Smooth muscle cell (in vitro differentiated cells): ENCODE results near the gene FECH. TPM values are rescaled to one million over a fixed set of nuclear protein-coding genes. Genes with fewer than 3 reads are reported as not detected.

Source experiments
- DNase-seq: peaks from one replicate; lab custom pipeline; 2025; ENCODE audit not compliant: unreplicated experiment; lab: John Stamatoyannopoulos, UW
- H2AFZ ChIP-seq: fragments of 200-600 bp; sonication (generic); 2 replicates; pipeline ENCODE4 v1.6.0; 2016; ENCODE audit warnings: antibody characterized with exemption, low read depth, mild to moderate bottlenecking
- H3F3A ChIP-seq: fragments of 200-600 bp; sonication (generic); 2 replicates; pipeline ENCODE4 v1.6.0; 2017; ENCODE audit warnings: antibody characterized with exemption, low read depth
- H3K27ac ChIP-seq: fragments of 200-600 bp; sonication (generic); 2 replicates; pipeline ENCODE4 v1.5.1; 2016; ENCODE audit warnings: low read depth, mild to moderate bottlenecking
- H3K27me3 ChIP-seq: fragments of 200-600 bp; sonication (generic); 2 replicates; pipeline ENCODE4 v1.6.1; 2016; ENCODE audit warnings: low read depth, mild to moderate bottlenecking
- H3K36me3 ChIP-seq: fragments of 200-600 bp; sonication (generic); 2 replicates; pipeline ENCODE4 v1.5.1; 2016; ENCODE audit warnings: low read depth
- H3K4me1 ChIP-seq: fragments of 200-600 bp; sonication (generic); 2 replicates; pipeline ENCODE4 v1.5.1; 2016; ENCODE audit warnings: low read depth
- H3K4me2 ChIP-seq: fragments of 200-600 bp; sonication (generic); 2 replicates; pipeline ENCODE4 v1.6.0; 2016; ENCODE audit warnings: mild to moderate bottlenecking
- H3K4me3 ChIP-seq: fragments of 200-600 bp; sonication (generic); 2 replicates; pipeline ENCODE4 v1.5.1; 2016; ENCODE audit warnings: mild to moderate bottlenecking
- H3K79me2 ChIP-seq: fragments of 200-600 bp; sonication (generic); 2 replicates; pipeline ENCODE4 v1.6.0; 2016; ENCODE audit warnings: low read depth, mild to moderate bottlenecking
- H3K9ac ChIP-seq: fragments of 200-600 bp; sonication (generic); 2 replicates; pipeline ENCODE4 v1.6.0; 2016; ENCODE audit warnings: low read depth
- H3K9me3 ChIP-seq: fragments of 200-600 bp; sonication (generic); replicated peaks from 2 replicates; pipeline ENCODE4 v1.5.1; 2016; ENCODE audit warnings: low read depth
- H4K20me1 ChIP-seq: fragments of 200-600 bp; sonication (generic); 2 replicates; pipeline ENCODE4 v1.6.0; 2016; ENCODE audit warnings: low read depth
- CTCF ChIP-seq: fragments of 200-600 bp; sonication (generic); IDR thresholded peaks from 2 replicates; pipeline ENCODE4 v1.5.1; 2017; ENCODE audit warnings: borderline replicate concordance, mild to moderate bottlenecking, antibody characterized with exemption; ENCODE audit not compliant: insufficient read depth, poor library complexity, severe bottlenecking
- WGBS: methylation state at CpG from one replicate; pipeline ENCODE4 v1.1.7; 2016; ENCODE audit warnings: low lambda C conversion rate; 5-methylcytosine and 5-hydroxymethylcytosine counted together
- polyA plus RNA-seq: library from polyadenylated mRNA; unstranded; fragments of >200 nt; fragmentation: Nextera tagmentation; extraction: Ambion mirVana; gene quantifications from 2 replicates; pipeline ENCODE4 v1.2.1, GENCODE V29; 2016
- total RNA-seq: library from RNA; depleted of rRNA; stranded (reverse); fragments of >200 nt; gene quantifications from 2 replicates; pipeline ENCODE4 v1.2.3, GENCODE V29; 2014

Gene FECH
- total and polyA plus RNA-seq, 2 experiments from 2014 or later = 18.1 to 52.5 TPM

- H3K4me2 ChIP-seq = no peak overlapping the region
- no peaks in the 10 kb centered on the region for H3K36me3 ChIP-seq
- no peak for DNase-seq
- no peak overlapping the region for H2AFZ ChIP-seq
- no peaks in the 10 kb centered on the region for H3F3A ChIP-seq
- no peaks in the 10 kb centered on the region for H3K9me3 ChIP-seq
- H3K27ac ChIP-seq = no peak overlapping the region
- H4K20me1 ChIP-seq = no peaks in the 10 kb centered on the region
- no peak for TF ChIP-seq CTCF
- no peaks in the 10 kb centered on the region for H3K27me3 ChIP-seq
- WGBS = 79% methylated on average over 6 of the region's 6 CpGs
- no peaks in the 10 kb centered on the region for H3K4me1 ChIP-seq
- H3K9ac ChIP-seq = no peak overlapping the region
- no peak overlapping the region for H3K4me3 ChIP-seq
- H3K79me2 ChIP-seq = no peaks in the 10 kb centered on the region
Observed at GRCh38 chr18:57576316-57576715, 10.2 kb downstream of the FECH start.

GRCh38 chr18:57575542-57575941 is 11.0 kb downstream of the FECH start:
- peaks cover 4% of the 10 kb centered on the region for H3K36me3 ChIP-seq
- H3K79me2 ChIP-seq = no peaks in the 10 kb centered on the region
- no peaks in the 10 kb centered on the region for H3K27me3 ChIP-seq
- no peaks in the 10 kb centered on the region for H3K4me1 ChIP-seq
- H4K20me1 ChIP-seq = no peaks in the 10 kb centered on the region
- no peak overlapping the region for H3K9ac ChIP-seq
- H3F3A ChIP-seq = no peaks in the 10 kb centered on the region
- H3K4me2 ChIP-seq = no peak overlapping the region
- H3K27ac ChIP-seq = no peak overlapping the region
- H3K9me3 ChIP-seq = no peaks in the 10 kb centered on the region
- 80% methylated on average over 6 of the region's 6 CpGs for WGBS
- TF ChIP-seq CTCF = no peak
- H3K4me3 ChIP-seq = no peak overlapping the region
- no peak for DNase-seq
- H2AFZ ChIP-seq = no peak overlapping the region

- H3K79me2 ChIP-seq = no peaks in the 10 kb centered on the region
- no peaks in the 10 kb centered on the region for H3K27me3 ChIP-seq
- no peaks in the 10 kb centered on the region for H3K9me3 ChIP-seq
- no peak overlapping the region for H3K4me3 ChIP-seq
- 68% methylated on average over 4 of the region's 4 CpGs for WGBS
- no peak for TF ChIP-seq CTCF
- H3K4me1 ChIP-seq = no peaks in the 10 kb centered on the region
- no peak overlapping the region for H3K27ac ChIP-seq
- no peak overlapping the region for H2AFZ ChIP-seq
- no peak for DNase-seq
- H3F3A ChIP-seq = no peaks in the 10 kb centered on the region
- no peaks in the 10 kb centered on the region for H4K20me1 ChIP-seq
- H3K36me3 ChIP-seq = peaks cover 4% of the 10 kb centered on the region
- H3K9ac ChIP-seq = no peak overlapping the region
- no peak overlapping the region for H3K4me2 ChIP-seq
Observed at GRCh38 chr18:57574866-57575265, 11.6 kb downstream of the FECH start.

GRCh38 chr18:57570162-57570561 is 16.3 kb downstream of the FECH start:
- no peak for DNase-seq
- H3K9ac ChIP-seq = no peak overlapping the region
- no peaks in the 10 kb centered on the region for H3F3A ChIP-seq
- no peak for TF ChIP-seq CTCF
- no peak overlapping the region for H2AFZ ChIP-seq
- no peaks in the 10 kb centered on the region for H3K79me2 ChIP-seq
- H4K20me1 ChIP-seq = no peaks in the 10 kb centered on the region
- peaks cover 9% of the 10 kb centered on the region for H3K36me3 ChIP-seq
- no peak overlapping the region for H3K27ac ChIP-seq
- no peak overlapping the region for H3K4me3 ChIP-seq
- H3K4me1 ChIP-seq = no peaks in the 10 kb centered on the region
- no peaks in the 10 kb centered on the region for H3K27me3 ChIP-seq
- WGBS = 95% methylated on average over 4 of the region's 4 CpGs
- H3K9me3 ChIP-seq = no peaks in the 10 kb centered on the region
- no peak overlapping the region for H3K4me2 ChIP-seq
